Mesendoderm (in vitro differentiated cells): ENCODE results near the gene WSB1.

ENCODE experiments used
- DNase-seq: peaks from one replicate; pipeline ENCODE4 v3.0.0; 2013
- H2AK5ac ChIP-seq: 2 replicates; pipeline ENCODE4 v1.6.1; 2013; ENCODE audit warnings: low read length, inconsistent platforms
- H2BK120ac ChIP-seq: 2 replicates; pipeline ENCODE4 v1.6.1; 2013; ENCODE audit warnings: low read depth, mild to moderate bottlenecking, low read length, moderate library complexity, mixed read lengths
- H2BK15ac ChIP-seq: replicated peaks from 2 replicates; pipeline ENCODE4 v1.6.1; 2013; ENCODE audit warnings: low read depth, mild to moderate bottlenecking, moderate library complexity
- H2BK5ac ChIP-seq: 2 replicates; pipeline ENCODE4 v1.6.1; 2013; ENCODE audit warnings: low read length, inconsistent platforms
- H3K18ac ChIP-seq: 2 replicates; pipeline ENCODE4 v1.6.1; 2013; ENCODE audit warnings: mild to moderate bottlenecking, low read length, mixed read lengths
- H3K23ac ChIP-seq: one replicate; pipeline ENCODE4 v1.6.1; 2013; ENCODE audit warnings: low read length
- H3K27ac ChIP-seq: 2 replicates; pipeline ENCODE4 v1.5.1; 2013; ENCODE audit warnings: low read depth, mild to moderate bottlenecking, inconsistent platforms, low read length, moderate library complexity
- H3K27me3 ChIP-seq: 2 replicates; pipeline ENCODE4 v1.6.1; 2013; ENCODE audit warnings: low read length, control low read depth, mild to moderate bottlenecking, inconsistent platforms; ENCODE audit not compliant: insufficient read depth, poor library complexity
- H3K36me3 ChIP-seq: 2 replicates; pipeline ENCODE4 v1.6.1; 2013; ENCODE audit warnings: low read length, inconsistent platforms; ENCODE audit not compliant: control insufficient read depth, insufficient read depth
- H3K4ac ChIP-seq: one replicate; pipeline ENCODE4 v1.6.1; 2013; ENCODE audit warnings: low read depth, mild to moderate bottlenecking, low read length, moderate library complexity
- H3K4me1 ChIP-seq: 2 replicates; pipeline ENCODE4 v1.6.1; 2013; ENCODE audit warnings: low read depth, low read length, inconsistent platforms; ENCODE audit not compliant: control insufficient read depth
- H3K4me2 ChIP-seq: 2 replicates; pipeline ENCODE4 v1.6.1; 2013; ENCODE audit warnings: low read length
- H3K4me3 ChIP-seq: 2 replicates; pipeline ENCODE4 v1.5.1; 2013; ENCODE audit warnings: mild to moderate bottlenecking, low read length
- H3K56ac ChIP-seq: one replicate; pipeline ENCODE4 v1.6.1; 2013; ENCODE audit warnings: low read length
- H3K79me1 ChIP-seq: 2 replicates; pipeline ENCODE4 v1.6.1; 2013; ENCODE audit warnings: low read length, inconsistent platforms
- H3K79me2 ChIP-seq: 2 replicates; pipeline ENCODE4 v1.6.1; 2013; ENCODE audit warnings: mild to moderate bottlenecking, low read length; ENCODE audit not compliant: control insufficient read depth, insufficient read depth
- H3K9ac ChIP-seq: 2 replicates; pipeline ENCODE4 v1.6.1; 2013; ENCODE audit warnings: low read length, inconsistent platforms
- H4K5ac ChIP-seq: one replicate; pipeline ENCODE4 v1.6.1; 2013; ENCODE audit warnings: low read length
- H4K8ac ChIP-seq: one replicate; pipeline ENCODE4 v1.6.1; 2013; ENCODE audit warnings: low read depth, mild to moderate bottlenecking, control low read depth, low read length, moderate library complexity
- WGBS: extraction: QIAGEN DNeasy Blood & Tissue Kit; methylation state at CpG from one replicate; pipeline ENCODE4 v1.1.7; 2013; ENCODE audit warnings: low lambda C conversion rate, missing lambda C conversion rate; ENCODE audit not compliant: insufficient coverage; ENCODE audit errors: extremely low coverage; 5-methylcytosine and 5-hydroxymethylcytosine counted together

The WSB1 gene

DNA sequence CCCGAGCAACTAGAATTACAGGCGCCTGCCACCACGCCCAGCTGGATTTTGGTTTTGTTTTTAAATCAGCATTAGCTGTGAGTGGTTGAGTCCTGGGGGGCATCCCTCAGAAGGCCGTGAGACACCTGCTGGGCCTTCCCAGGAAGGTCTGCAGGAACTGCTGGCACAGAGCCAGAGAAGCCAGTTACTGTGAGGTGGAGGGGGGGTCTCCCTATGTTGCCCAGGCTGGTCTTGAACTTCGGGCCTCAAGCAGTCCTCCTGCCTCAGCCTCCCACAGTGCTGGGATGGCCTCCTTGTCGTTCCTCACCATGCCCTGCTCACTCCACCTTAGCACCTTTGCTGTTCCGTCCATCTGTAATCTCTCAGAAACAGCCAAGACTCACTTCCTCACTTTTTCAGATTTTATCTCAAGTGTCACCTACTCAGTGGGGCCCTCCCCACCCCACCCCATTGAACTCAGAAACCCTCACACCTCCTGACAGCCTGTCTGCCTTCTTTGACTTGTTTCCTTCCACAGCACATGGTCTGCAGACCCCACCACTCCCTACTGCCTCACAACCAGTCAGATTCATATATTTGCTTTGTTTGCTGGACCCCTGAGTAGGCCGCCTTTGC lies 62.3 kb downstream of the WSB1 start:
- Histone ChIP-seq H3K18ac (no peak overlapping the region), H2AK5ac (no peak overlapping the region), H2BK15ac (no peak overlapping the region), H3K79me1 (peaks cover 8% of the 10 kb centered on the region), H3K27ac (no peak overlapping the region), H3K9ac (no peak overlapping the region), H3K27me3 (no peaks in the 10 kb centered on the region), H2BK120ac (no peak overlapping the region), H3K23ac (no peak overlapping the region), H3K4me2 (no peak overlapping the region), H3K4ac (no peak overlapping the region), H4K5ac (no peak overlapping the region), H4K8ac (no peak overlapping the region), H3K36me3 (no peaks in the 10 kb centered on the region), H3K79me2 (peaks cover 3% of the 10 kb centered on the region), H2BK5ac (no peak overlapping the region), H3K56ac (no peak overlapping the region), H3K4me1 (peaks cover 12% of the 10 kb centered on the region), H3K4me3 (no peak overlapping the region)
- no peak for DNase-seq
- WGBS, result no CpG with 5 or more reads among the region's 8 CpGs

DNA sequence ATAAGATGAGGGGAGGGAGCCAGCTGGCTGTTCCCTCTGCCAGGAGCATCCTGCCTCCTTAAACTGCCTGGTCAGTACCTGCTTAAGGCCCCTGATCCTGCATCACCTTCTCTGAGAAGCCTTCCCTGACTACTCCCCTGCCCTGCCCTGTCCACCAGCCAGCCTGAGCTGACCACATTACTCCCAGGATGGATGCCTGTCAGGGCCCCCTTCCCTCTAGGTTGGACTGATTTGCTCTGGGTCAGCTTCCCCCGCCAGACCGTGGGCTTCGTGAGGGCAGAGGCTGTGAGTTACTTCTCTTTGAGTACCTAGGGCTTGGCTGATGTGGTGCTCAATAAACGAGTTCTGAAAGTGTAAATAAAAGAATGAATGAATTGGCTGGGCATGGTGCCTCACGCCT lies 63.3 kb downstream of the WSB1 start:
- WGBS, result no CpG with 5 or more reads among the region's 5 CpGs
- Histone ChIP-seq H3K27ac (no peak overlapping the region), H3K4me3 (no peak overlapping the region), H3K9ac (no peak overlapping the region), H3K79me2 (peaks cover 3% of the 10 kb centered on the region), H3K36me3 (no peaks in the 10 kb centered on the region), H3K4ac (no peak overlapping the region), H2AK5ac (no peak overlapping the region), H4K8ac (no peak overlapping the region), H3K4me2 (no peak overlapping the region), H3K23ac (no peak overlapping the region), H2BK120ac (no peak overlapping the region), H2BK15ac (no peak overlapping the region), H4K5ac (no peak overlapping the region), H3K79me1 (peaks cover 5% of the 10 kb centered on the region), H2BK5ac (no peak overlapping the region), H3K56ac (no peak overlapping the region), H3K18ac (no peak overlapping the region), H3K4me1 (peaks cover 10% of the 10 kb centered on the region), H3K27me3 (no peaks in the 10 kb centered on the region)
- DNase-seq, result no peak

DNA sequence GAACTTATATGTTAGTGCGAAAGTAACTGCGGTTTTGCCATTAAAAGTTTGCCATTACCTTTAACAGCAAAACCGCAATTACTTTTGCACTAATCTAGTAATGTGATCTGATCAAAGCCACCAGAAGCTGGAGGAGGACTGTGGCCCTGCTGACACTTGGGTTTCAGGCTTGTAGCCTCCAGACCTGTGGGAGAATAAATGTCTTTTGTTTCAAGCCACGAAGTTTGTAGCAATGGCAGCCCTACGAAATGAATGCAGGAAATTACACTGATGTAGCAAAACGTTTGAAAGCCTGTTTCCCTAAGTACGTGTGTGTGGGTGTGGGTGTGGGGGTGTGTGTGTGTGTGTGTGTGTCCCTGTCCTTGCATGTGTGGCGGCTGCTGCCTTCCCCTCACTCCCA lies 66.6 kb downstream of the WSB1 start:
- no peak overlapping the region for H2BK120ac ChIP-seq
- no peaks in the 10 kb centered on the region for H3K79me1 ChIP-seq
- no peak overlapping the region for H2BK5ac ChIP-seq
- H2AK5ac ChIP-seq, result no peak overlapping the region
- no peaks in the 10 kb centered on the region for H3K36me3 ChIP-seq
- H3K79me2 ChIP-seq, result no peaks in the 10 kb centered on the region
- no peak overlapping the region for H3K4me3 ChIP-seq
- no peak for DNase-seq
- H2BK15ac ChIP-seq, result no peak overlapping the region
- H4K8ac ChIP-seq, result no peak overlapping the region
- H3K23ac ChIP-seq, result no peak overlapping the region
- no peaks in the 10 kb centered on the region for H3K27me3 ChIP-seq
- H3K4me1 ChIP-seq, result no peaks in the 10 kb centered on the region
- WGBS, result no CpG with 5 or more reads among the region's 8 CpGs
- no peak overlapping the region for H3K27ac ChIP-seq
- H3K18ac ChIP-seq, result no peak overlapping the region
- H3K56ac ChIP-seq, result no peak overlapping the region
- no peak overlapping the region for H3K9ac ChIP-seq
- no peak overlapping the region for H4K5ac ChIP-seq
- H3K4ac ChIP-seq, result no peak overlapping the region
- H3K4me2 ChIP-seq, result no peak overlapping the region

DNA sequence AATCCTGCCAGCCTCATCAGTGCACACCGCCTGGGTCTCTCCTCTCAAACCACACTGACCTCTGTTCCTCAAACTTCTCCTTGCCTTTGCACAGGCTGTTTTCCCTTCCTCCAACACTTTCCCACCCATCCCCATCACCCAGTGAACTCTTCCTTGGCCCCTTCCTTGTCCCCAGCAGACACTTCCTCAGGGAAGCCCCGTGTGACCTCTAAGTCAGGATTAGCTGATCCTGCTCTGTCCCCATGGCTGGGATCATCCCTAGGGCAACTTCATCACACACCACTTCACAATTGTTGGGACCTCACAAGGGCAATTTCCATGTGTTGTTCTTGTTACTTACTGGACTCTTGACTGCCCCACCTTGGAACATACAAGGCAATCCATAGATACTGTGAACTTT lies 67.8 kb downstream of the WSB1 start:
- Histone ChIP-seq H3K27me3 (no peaks in the 10 kb centered on the region), H4K5ac (no peak overlapping the region), H4K8ac (no peak overlapping the region), H3K23ac (no peak overlapping the region), H3K9ac (no peak overlapping the region), H3K79me1 (no peaks in the 10 kb centered on the region), H3K56ac (no peak overlapping the region), H3K4ac (no peak overlapping the region), H2AK5ac (no peak overlapping the region), H2BK15ac (no peak overlapping the region), H3K79me2 (no peaks in the 10 kb centered on the region), H2BK120ac (no peak overlapping the region), H3K36me3 (no peaks in the 10 kb centered on the region), H3K4me1 (no peaks in the 10 kb centered on the region), H3K18ac (no peak overlapping the region), H2BK5ac (no peak overlapping the region), H3K4me3 (no peak overlapping the region), H3K4me2 (no peak overlapping the region), H3K27ac (no peak overlapping the region)
- no peak for DNase-seq
- WGBS, result no CpG with 5 or more reads among the region's 2 CpGs

DNA sequence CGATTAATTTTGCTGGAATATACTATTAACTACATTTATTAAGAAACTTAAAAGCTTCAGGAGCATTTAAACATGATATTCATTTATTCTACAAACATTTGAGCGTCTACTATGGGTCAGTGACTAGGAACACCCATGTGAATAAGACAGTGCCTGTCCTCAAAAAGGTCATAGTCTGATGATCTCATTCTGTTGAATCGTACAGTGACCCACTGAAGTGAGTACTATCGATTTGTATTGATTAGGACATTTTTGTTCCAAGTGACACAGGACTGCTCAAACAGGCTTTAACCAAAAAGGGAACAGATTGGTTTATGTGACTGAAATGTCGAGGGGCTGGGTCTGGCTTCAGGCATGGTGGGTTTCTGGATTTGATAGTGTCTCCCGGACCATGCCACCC lies 68.6 kb downstream of the WSB1 start:
- H3K56ac ChIP-seq, result no peak overlapping the region
- no peak overlapping the region for H3K4me2 ChIP-seq
- H3K79me2 ChIP-seq, result no peaks in the 10 kb centered on the region
- H3K79me1 ChIP-seq, result no peaks in the 10 kb centered on the region
- H4K8ac ChIP-seq, result no peak overlapping the region
- H3K4ac ChIP-seq, result no peak overlapping the region
- no peak overlapping the region for H3K27ac ChIP-seq
- H3K4me1 ChIP-seq, result no peaks in the 10 kb centered on the region
- no peak overlapping the region for H2BK5ac ChIP-seq
- H3K23ac ChIP-seq, result no peak overlapping the region
- no peak overlapping the region for H3K18ac ChIP-seq
- no peak overlapping the region for H3K4me3 ChIP-seq
- WGBS, result no CpG with 5 or more reads among the region's 6 CpGs
- no peak for DNase-seq
- H2AK5ac ChIP-seq, result no peak overlapping the region
- H4K5ac ChIP-seq, result no peak overlapping the region
- no peaks in the 10 kb centered on the region for H3K27me3 ChIP-seq
- no peak overlapping the region for H2BK120ac ChIP-seq
- H3K36me3 ChIP-seq, result no peaks in the 10 kb centered on the region
- no peak overlapping the region for H2BK15ac ChIP-seq
- no peak overlapping the region for H3K9ac ChIP-seq

DNA sequence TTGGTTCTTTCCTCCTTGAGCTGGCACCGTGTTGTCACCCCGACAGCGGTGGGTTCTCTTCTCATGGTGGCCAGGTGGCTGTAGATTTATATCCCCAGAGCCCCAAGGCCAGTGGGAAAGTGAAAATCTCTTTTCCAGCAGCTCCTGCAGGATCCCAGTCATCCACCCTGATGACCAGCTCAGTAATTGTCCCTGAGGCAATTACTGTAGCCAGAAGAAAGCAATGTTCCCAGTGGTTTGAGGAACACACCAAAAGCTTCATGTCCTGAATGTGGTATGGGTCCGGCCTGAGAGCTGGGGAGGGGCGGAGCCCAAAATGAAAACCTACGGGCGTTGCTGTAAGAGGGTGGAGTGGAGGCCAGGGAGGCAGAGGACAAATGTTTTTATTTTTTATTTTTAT lies 69.0 kb downstream of the WSB1 start:
- no peak overlapping the region for H3K23ac ChIP-seq
- no peaks in the 10 kb centered on the region for H3K36me3 ChIP-seq
- no peak for DNase-seq
- no peak overlapping the region for H3K9ac ChIP-seq
- H2BK15ac ChIP-seq, result no peak overlapping the region
- no peak overlapping the region for H2BK120ac ChIP-seq
- H3K4me1 ChIP-seq, result peaks cover 2% of the 10 kb centered on the region
- no peak overlapping the region for H3K56ac ChIP-seq
- no peak overlapping the region for H3K18ac ChIP-seq
- no peak overlapping the region for H3K4me2 ChIP-seq
- no peaks in the 10 kb centered on the region for H3K79me2 ChIP-seq
- no peak overlapping the region for H4K5ac ChIP-seq
- no peak overlapping the region for H4K8ac ChIP-seq
- no peak overlapping the region for H3K4ac ChIP-seq
- no peaks in the 10 kb centered on the region for H3K27me3 ChIP-seq
- H3K4me3 ChIP-seq, result no peak overlapping the region
- H2AK5ac ChIP-seq, result no peak overlapping the region
- WGBS, result no CpG with 5 or more reads among the region's 7 CpGs
- no peak overlapping the region for H2BK5ac ChIP-seq
- no peaks in the 10 kb centered on the region for H3K79me1 ChIP-seq
- H3K27ac ChIP-seq, result no peak overlapping the region
